GM18508 (cell line): ENCODE data around the gene PPP1R14D.
A peak's percentile ranks its signal among the peaks of the same experiment; 100 is the strongest.

ENCODE experiments used
- ATAC-seq: cut with Tn5 transposase; IDR thresholded peaks from one replicate; pipeline ENCODE4 v1.9.1; 2021; ENCODE audit warnings: moderate number of reproducible peaks; ENCODE audit not compliant: insufficient read depth, unreplicated experiment

Gene PPP1R14D

GRCh38 chr15:40823572-40824343, 4.8 kb downstream of the PPP1R14D start:
- ATAC-seq: no peak

GRCh38 chr15:40821195-40821594, 7.3 kb downstream of the PPP1R14D start:
- ATAC-seq: no peak

- no peak for ATAC-seq
These were observed 9.5 kb downstream of the PPP1R14D start for GRCh38 chr15:40819048-40819447.

- ATAC-seq: no peak
These were observed 13.3 kb downstream of the PPP1R14D start for GRCh38 chr15:40815042-40815698.

GRCh38 chr15:40812721-40813425, 15.6 kb downstream of the PPP1R14D start:
- no peak for ATAC-seq

- no peak for ATAC-seq
These were observed 19.6 kb downstream of the PPP1R14D start for GRCh38 chr15:40808861-40809450.

GRCh38 chr15:40807888-40808461, 20.5 kb downstream of the PPP1R14D start:
- ATAC-seq: no peak

GRCh38 chr15:40807028-40807887, 21.2 kb downstream of the PPP1R14D start, which contains the start of the genes DNAJC17 and ZFYVE19:
Gene DNAJC17, minus strand, starts transcription at chr15:40807473. Its CDS starts 27 bp downstream, at chr15:40807446.
Gene ZFYVE19, plus strand, starts transcription at chr15:40807089. Its CDS starts 501 bp downstream, at chr15:40807590.
- peak; percentile 91 for ATAC-seq

GRCh38 chr15:40806672-40807027, 21.9 kb downstream of the PPP1R14D start:
- ATAC-seq: no peak

- no peak for ATAC-seq
These were observed 24.8 kb downstream of the PPP1R14D start for GRCh38 chr15:40803688-40804087.

- no peak for ATAC-seq
These were observed 25.4 kb downstream of the PPP1R14D start for GRCh38 chr15:40803076-40803475.

GRCh38 chr15:40799523-40799922, 29.0 kb downstream of the PPP1R14D start:
- no peak for ATAC-seq

- ATAC-seq: no peak
These were observed 32.0 kb downstream of the PPP1R14D start for GRCh38 chr15:40796512-40796911.

- ATAC-seq: no peak
These were observed 32.5 kb downstream of the PPP1R14D start for GRCh38 chr15:40796041-40796440.

GRCh38 chr15:40793216-40793989, 35.1 kb downstream of the PPP1R14D start:
- ATAC-seq: no peak

- no peak for ATAC-seq
These were observed 36.1 kb downstream of the PPP1R14D start for GRCh38 chr15:40792394-40792793.

GRCh38 chr15:40790718-40791117, 37.8 kb downstream of the PPP1R14D start:
- no peak for ATAC-seq

- ATAC-seq: no peak
These were observed 38.5 kb downstream of the PPP1R14D start for GRCh38 chr15:40789999-40790398.

- no peak for ATAC-seq
These were observed 39.4 kb downstream of the PPP1R14D start for GRCh38 chr15:40789119-40789518.
